ENCODE results near the gene ANGPTL4.
"Not testable (repeated sequence)": the region's sequence is repeated elsewhere in the genome, so short reads cannot be mapped to it uniquely, and the experiment has no call there.

Gene ANGPTL4, protein sequence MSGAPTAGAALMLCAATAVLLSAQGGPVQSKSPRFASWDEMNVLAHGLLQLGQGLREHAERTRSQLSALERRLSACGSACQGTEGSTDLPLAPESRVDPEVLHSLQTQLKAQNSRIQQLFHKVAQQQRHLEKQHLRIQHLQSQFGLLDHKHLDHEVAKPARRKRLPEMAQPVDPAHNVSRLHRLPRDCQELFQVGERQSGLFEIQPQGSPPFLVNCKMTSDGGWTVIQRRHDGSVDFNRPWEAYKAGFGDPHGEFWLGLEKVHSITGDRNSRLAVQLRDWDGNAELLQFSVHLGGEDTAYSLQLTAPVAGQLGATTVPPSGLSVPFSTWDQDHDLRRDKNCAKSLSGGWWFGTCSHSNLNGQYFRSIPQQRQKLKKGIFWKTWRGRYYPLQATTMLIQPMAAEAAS

DNA sequence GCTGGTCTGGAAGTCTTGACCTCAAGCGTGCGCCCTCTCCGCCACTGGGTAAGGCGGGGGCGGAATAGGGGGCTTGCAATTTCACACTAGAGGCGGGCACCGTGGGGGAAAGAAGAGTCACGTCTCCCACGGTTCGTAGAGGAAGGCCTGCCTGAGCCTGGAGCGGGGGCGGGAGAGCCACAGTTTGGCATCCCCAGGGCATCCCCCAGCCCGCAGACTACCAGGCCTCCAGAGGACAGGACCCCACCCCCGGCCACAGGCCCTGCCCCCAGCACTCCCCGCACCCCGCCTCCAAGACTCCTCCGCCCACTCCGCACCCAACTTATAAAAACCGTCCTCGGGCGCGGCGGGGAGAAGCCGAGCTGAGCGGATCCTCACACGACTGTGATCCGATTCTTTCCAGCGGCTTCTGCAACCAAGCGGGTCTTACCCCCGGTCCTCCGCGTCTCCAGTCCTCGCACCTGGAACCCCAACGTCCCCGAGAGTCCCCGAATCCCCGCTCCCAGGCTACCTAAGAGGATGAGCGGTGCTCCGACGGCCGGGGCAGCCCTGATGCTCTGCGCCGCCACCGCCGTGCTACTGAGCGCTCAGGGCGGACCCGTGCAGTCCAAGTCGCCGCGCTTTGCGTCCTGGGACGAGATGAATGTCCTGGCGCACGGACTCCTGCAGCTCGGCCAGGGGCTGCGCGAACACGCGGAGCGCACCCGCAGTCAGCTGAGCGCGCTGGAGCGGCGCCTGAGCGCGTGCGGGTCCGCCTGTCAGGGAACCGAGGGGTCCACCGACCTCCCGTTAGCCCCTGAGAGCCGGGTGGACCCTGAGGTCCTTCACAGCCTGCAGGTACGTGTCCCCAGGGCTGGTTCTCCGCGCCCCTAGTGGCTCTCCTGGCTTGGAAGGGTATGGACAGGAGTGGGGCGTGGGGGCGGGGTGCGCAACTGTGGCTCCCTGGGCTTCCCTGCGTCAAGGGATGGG is at the start of gene ANGPTL4:
Gene ANGPTL4 (plus strand): TSS at position 353 of the 969 bp plus-strand sequence. CDS start 167 bp downstream, at position 520.
- Histone ChIP-seq H3K79me2 (ENCODE audit: control insufficient read depth, insufficient read depth, low read length, unreplicated experiment) (peaks cover 18% of the 10 kb centered on the region), H2AFZ (ENCODE audit: low read length, unreplicated experiment) (no peak within 1 kb of the TSS), H3K27me3 (ENCODE audit: insufficient read depth, low read length) (no peaks in the 10 kb centered on the region), H3K27ac (ENCODE audit: low read depth, low read length) (peak within 1 kb of the TSS; percentile 92), H3K36me3 (ENCODE audit: insufficient read depth, low read length) (no peaks in the 10 kb centered on the region; the same call in 1 of the 2 replicates), H3K4me1 (ENCODE audit: control insufficient read depth, insufficient read depth, low read length, unreplicated experiment) (peaks cover 39% of the 10 kb centered on the region), H3K4me3 (ENCODE audit: low read depth, low read length) (peak within 1 kb of the TSS; percentile 98)

- not testable (repeated sequence) for H2AFZ ChIP-seq (ENCODE audit: low read length, unreplicated experiment); H3K4me1 ChIP-seq (ENCODE audit: control insufficient read depth, insufficient read depth, low read length, unreplicated experiment); H3K79me2 ChIP-seq (ENCODE audit: control insufficient read depth, insufficient read depth, low read length, unreplicated experiment); H3K4me3 ChIP-seq (ENCODE audit: low read depth, low read length); H3K36me3 ChIP-seq (ENCODE audit: insufficient read depth, low read length); H3K27ac ChIP-seq (ENCODE audit: low read depth, low read length); H3K27me3 ChIP-seq (ENCODE audit: insufficient read depth, low read length)
Measured at GRCh38 chr19:8314981-8315640, 48.8 kb upstream of the ANGPTL4 start.

DNA sequence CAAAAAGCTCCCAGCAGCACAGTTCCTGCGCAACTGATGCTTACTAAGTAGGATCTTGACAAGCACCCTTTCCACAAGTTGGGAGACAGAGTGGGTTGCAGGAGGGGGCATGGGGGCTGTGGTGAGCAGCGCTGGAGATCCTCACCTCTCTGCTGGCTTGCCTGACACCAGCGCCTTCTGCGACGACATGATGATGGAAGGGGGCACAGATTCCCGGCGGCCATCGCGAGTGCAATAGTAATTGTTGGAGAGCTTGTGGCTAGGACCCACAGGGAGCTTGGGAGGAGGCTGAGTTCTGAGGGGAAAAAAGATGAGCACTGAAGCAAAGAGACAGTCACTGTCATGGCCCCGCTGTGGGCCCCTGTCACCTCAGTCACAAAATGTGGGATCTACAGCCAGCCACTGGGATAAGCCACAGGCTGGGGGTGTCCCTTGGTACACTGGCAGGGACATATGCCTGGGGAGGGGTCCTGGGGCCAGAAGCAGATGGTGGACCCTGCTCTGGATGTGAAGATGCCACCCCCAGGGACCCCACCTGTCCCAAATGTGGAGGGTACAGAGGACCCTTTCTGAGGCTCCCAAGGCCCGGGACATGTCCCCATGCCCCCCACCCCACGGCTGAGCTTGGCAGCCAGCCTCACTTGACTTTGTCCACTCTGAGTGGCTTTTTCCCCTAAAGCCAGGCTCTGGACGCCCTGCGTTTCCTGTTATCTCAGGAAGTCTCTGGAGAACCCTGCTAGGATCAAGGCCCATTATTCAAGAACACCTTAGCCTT is 47.4 kb upstream of the ANGPTL4 start:
- no peak overlapping the region for H3K27ac ChIP-seq (ENCODE audit: low read depth, low read length)
- H3K4me3 ChIP-seq (ENCODE audit: low read depth, low read length), result no peak overlapping the region
- no peak overlapping the region for H2AFZ ChIP-seq (ENCODE audit: low read length, unreplicated experiment)
- no peaks in the 10 kb centered on the region for H3K27me3 ChIP-seq (ENCODE audit: insufficient read depth, low read length)
- H3K79me2 ChIP-seq (ENCODE audit: control insufficient read depth, insufficient read depth, low read length, unreplicated experiment), result peaks cover 20% of the 10 kb centered on the region
- peaks cover 5% of the 10 kb centered on the region for H3K4me1 ChIP-seq (ENCODE audit: control insufficient read depth, insufficient read depth, low read length, unreplicated experiment)
- 0 out of 2 replicates have a peak, but pooled peaks cover 2% of the 10 kb centered on the region for H3K36me3 ChIP-seq (ENCODE audit: insufficient read depth, low read length)

- H3K27me3 ChIP-seq (ENCODE audit: insufficient read depth, low read length); H2AFZ ChIP-seq (ENCODE audit: low read length, unreplicated experiment); H3K36me3 ChIP-seq (ENCODE audit: insufficient read depth, low read length); H3K27ac ChIP-seq (ENCODE audit: low read depth, low read length); H3K4me3 ChIP-seq (ENCODE audit: low read depth, low read length): not testable (repeated sequence)
- Histone ChIP-seq H3K4me1 (ENCODE audit: control insufficient read depth, insufficient read depth, low read length, unreplicated experiment) (peaks cover 12% of the 10 kb centered on the region), H3K79me2 (ENCODE audit: control insufficient read depth, insufficient read depth, low read length, unreplicated experiment) (peaks cover 42% of the 10 kb centered on the region)
Measured at GRCh38 chr19:8318835-8319234, 45.1 kb upstream of the ANGPTL4 start.

GRCh38 chr19:8319807-8320520 is 44.0 kb upstream of the ANGPTL4 start:
- Histone ChIP-seq H3K27me3 (ENCODE audit: insufficient read depth, low read length) (no peaks in the 10 kb centered on the region), H3K27ac (ENCODE audit: low read depth, low read length) (no peak overlapping the region), H3K79me2 (ENCODE audit: control insufficient read depth, insufficient read depth, low read length, unreplicated experiment) (peaks cover 42% of the 10 kb centered on the region), H3K36me3 (ENCODE audit: insufficient read depth, low read length) (peaks cover 5% of the 10 kb centered on the region; the same call in 1 of the 2 replicates), H3K4me1 (ENCODE audit: control insufficient read depth, insufficient read depth, low read length, unreplicated experiment) (peaks cover 12% of the 10 kb centered on the region), H2AFZ (ENCODE audit: low read length, unreplicated experiment) (no peak overlapping the region), H3K4me3 (ENCODE audit: low read depth, low read length) (peak overlapping the region; percentile 96)

DNA sequence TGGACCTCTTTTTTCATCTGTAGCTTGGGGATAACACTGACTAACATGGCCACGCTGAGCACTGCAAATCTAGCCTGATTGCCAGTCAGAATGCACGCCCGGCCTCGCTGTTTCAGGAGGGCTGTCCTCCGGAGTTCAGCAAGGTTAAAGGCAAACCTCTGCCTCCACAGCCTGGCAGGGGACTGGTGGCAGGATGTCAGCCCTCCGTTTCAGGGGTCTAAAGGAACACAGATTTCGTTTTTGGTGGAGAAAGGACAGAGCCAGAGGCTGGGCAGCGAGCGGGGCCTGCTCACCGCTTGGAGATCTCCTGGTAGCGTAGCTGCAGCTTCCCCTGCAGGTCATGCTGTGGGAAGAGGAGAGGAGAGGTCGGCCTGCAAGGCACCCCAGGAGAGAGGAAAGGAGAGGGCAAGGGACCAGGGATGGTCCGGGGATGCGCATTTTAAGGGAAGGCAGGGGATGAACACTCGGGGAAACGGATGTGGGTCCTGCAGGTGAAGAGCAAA is 43.3 kb upstream of the ANGPTL4 start:
- Histone ChIP-seq H3K27me3 (ENCODE audit: insufficient read depth, low read length) (no peaks in the 10 kb centered on the region), H3K36me3 (ENCODE audit: insufficient read depth, low read length) (peaks cover 5% of the 10 kb centered on the region; the same call in 1 of the 2 replicates), H3K27ac (ENCODE audit: low read depth, low read length) (peak overlapping the region; percentile 70), H2AFZ (ENCODE audit: low read length, unreplicated experiment) (peak overlapping the region; percentile 60), H3K4me3 (ENCODE audit: low read depth, low read length) (peak overlapping the region; percentile 96), H3K79me2 (ENCODE audit: control insufficient read depth, insufficient read depth, low read length, unreplicated experiment) (peaks cover 42% of the 10 kb centered on the region), H3K4me1 (ENCODE audit: control insufficient read depth, insufficient read depth, low read length, unreplicated experiment) (peaks cover 12% of the 10 kb centered on the region)

DNA sequence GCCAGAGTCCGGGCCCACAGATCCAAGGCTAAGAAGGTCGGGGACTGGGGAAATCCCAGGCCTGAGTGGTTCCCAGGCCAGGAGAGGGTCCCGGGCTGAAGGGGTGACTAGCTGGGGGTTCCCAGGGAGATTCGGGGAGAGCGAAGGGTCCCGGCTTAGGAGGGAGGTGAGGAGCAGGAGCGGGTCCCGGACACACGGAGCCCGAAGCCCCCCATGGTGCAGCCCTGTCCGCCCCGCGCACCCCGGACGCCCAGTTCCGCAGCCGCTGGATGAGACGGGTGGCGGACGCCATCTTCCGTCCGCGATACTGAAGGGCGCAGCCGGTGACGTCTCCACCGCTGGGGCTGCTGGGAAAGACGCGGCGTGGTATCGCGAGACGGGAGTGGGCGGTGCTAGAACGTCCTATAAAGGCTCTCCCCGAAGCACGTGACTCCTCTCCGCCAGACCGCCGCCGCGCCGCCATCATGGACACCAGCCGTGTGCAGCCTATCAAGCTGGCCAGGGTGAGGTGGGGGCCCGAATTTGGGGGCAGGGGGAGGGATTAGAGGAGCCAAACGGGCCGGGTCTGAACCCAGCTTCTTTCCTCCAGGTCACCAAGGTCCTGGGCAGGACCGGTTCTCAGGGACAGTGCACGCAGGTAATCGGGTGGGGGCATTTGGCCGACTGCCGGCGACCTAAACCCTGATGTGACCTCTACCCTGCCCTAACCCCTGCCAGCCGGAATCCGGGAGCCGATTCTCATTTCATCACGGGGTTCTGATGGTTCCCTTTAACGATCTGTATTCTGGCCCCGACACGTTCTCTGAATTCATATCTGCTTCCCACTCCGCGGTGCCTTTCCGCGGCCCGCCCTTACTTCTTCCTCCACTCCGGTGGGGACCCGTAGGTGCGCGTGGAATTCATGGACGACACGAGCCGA is 42.6 kb upstream of the ANGPTL4 start, which contains the start of the genes NDUFA7 and RPS28:
Gene NDUFA7 (minus strand): TSS at position 309 of the 919 bp plus-strand sequence. CDS start 17 bp downstream, at position 292.
Gene RPS28 (plus strand): TSS at position 430 of the 919 bp plus-strand sequence. CDS start 35 bp downstream, at position 465.
- Histone ChIP-seq H3K4me3 (ENCODE audit: low read depth, low read length) (peak within 1 kb of the TSS; percentile 96), H3K36me3 (ENCODE audit: insufficient read depth, low read length) (peaks cover 5% of the 10 kb centered on the region; the same call in 1 of the 2 replicates)

DNA sequence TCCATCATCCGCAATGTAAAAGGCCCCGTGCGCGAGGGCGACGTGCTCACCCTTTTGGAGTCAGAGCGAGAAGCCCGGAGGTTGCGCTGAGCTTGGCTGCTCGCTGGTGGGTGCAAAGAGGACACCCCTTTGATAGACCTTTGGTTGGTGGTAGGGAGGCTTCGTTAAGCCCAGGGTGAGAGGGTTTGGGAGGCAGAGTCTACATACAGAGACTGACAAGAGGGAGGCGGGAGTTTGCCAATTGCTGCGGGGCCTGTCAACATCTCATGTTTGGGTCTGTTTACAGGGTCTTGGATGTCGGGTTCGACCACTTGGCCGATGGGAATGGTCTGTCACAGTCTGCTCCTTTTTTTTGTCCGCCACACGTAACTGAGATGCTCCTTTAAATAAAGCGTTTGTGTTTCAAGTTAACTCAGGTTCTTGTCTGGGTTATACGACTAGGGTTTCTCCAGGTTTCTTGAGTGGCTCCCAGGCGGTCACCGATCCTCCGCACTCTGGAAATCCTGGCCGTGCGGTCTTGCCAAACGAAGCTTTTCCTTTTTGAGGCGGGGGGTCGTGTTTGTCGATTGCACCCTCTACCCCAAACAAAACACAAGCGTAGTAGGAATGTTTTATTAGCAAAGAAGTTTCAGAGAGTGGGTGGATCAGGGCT is 41.8 kb upstream of the ANGPTL4 start:
- peaks cover 12% of the 10 kb centered on the region for H3K4me1 ChIP-seq (ENCODE audit: control insufficient read depth, insufficient read depth, low read length, unreplicated experiment)
- H3K4me3 ChIP-seq (ENCODE audit: low read depth, low read length), result peak overlapping the region; percentile 96
- peak overlapping the region; percentile 59 for H3K27ac ChIP-seq (ENCODE audit: low read depth, low read length)
- peaks cover 5% of the 10 kb centered on the region; the same call in 1 of the 2 replicates for H3K36me3 ChIP-seq (ENCODE audit: insufficient read depth, low read length)
- no peaks in the 10 kb centered on the region for H3K27me3 ChIP-seq (ENCODE audit: insufficient read depth, low read length)
- peaks cover 42% of the 10 kb centered on the region for H3K79me2 ChIP-seq (ENCODE audit: control insufficient read depth, insufficient read depth, low read length, unreplicated experiment)
- no peak overlapping the region for H2AFZ ChIP-seq (ENCODE audit: low read length, unreplicated experiment)

More for the DNA sequence above, 42.6 kb upstream of the ANGPTL4 start, which contains the start of the genes NDUFA7 and RPS28:
- Histone ChIP-seq H3K27me3 (ENCODE audit: insufficient read depth, low read length) (no peaks in the 10 kb centered on the region), H2AFZ (ENCODE audit: low read length, unreplicated experiment) (peak within 1 kb of the TSS; percentile 60), H3K27ac (ENCODE audit: low read depth, low read length) (peak within 1 kb of the TSS; percentile 70), H3K4me1 (ENCODE audit: control insufficient read depth, insufficient read depth, low read length, unreplicated experiment) (peaks cover 12% of the 10 kb centered on the region), H3K79me2 (ENCODE audit: control insufficient read depth, insufficient read depth, low read length, unreplicated experiment) (peaks cover 42% of the 10 kb centered on the region)
